Ectodermal cell (in vitro differentiated cells): ENCODE results near the gene FRG2.
"Not testable (repeated sequence)": the region's sequence is repeated elsewhere in the genome, so short reads cannot be mapped to it uniquely, and the experiment has no call there.

Experiments
- H3K27ac ChIP-seq: 2 replicates; pipeline ENCODE4 v1.7.0; 2013; ENCODE audit warnings: mild to moderate bottlenecking, low read depth, low read length; ENCODE audit not compliant: insufficient read depth, poor library complexity, severe bottlenecking
- H3K27me3 ChIP-seq: 2 replicates; pipeline ENCODE4 v1.7.0; 2013; ENCODE audit warnings: mild to moderate bottlenecking, low read length; ENCODE audit not compliant: insufficient read depth, control insufficient read depth, poor library complexity, severe bottlenecking
- H3K36me3 ChIP-seq: one replicate; pipeline ENCODE4 v1.7.0; 2013; ENCODE audit warnings: low read length; ENCODE audit not compliant: control insufficient read depth, insufficient read depth
- H3K4me1 ChIP-seq: one replicate; pipeline ENCODE4 v1.7.0; 2013; ENCODE audit warnings: low read length; ENCODE audit not compliant: control insufficient read depth, insufficient read depth
- H3K4me3 ChIP-seq: 2 replicates; pipeline ENCODE4 v1.7.0; 2013; ENCODE audit warnings: low read depth, low read length, control low read depth; ENCODE audit not compliant: insufficient read depth
- H3K9me3 ChIP-seq: 2 replicates; pipeline ENCODE4 v1.7.0; 2013; ENCODE audit warnings: mild to moderate bottlenecking, low read length, moderate library complexity; ENCODE audit not compliant: control insufficient read depth
- WGBS, 2 experiments: methylation state at CpG; one replicate each; pipeline ENCODE4 v1.1.7; 2013; ENCODE audit warnings: missing lambda C conversion rate in 2 of 2; 5-methylcytosine and 5-hydroxymethylcytosine counted together

FRG2 gene

DNA sequence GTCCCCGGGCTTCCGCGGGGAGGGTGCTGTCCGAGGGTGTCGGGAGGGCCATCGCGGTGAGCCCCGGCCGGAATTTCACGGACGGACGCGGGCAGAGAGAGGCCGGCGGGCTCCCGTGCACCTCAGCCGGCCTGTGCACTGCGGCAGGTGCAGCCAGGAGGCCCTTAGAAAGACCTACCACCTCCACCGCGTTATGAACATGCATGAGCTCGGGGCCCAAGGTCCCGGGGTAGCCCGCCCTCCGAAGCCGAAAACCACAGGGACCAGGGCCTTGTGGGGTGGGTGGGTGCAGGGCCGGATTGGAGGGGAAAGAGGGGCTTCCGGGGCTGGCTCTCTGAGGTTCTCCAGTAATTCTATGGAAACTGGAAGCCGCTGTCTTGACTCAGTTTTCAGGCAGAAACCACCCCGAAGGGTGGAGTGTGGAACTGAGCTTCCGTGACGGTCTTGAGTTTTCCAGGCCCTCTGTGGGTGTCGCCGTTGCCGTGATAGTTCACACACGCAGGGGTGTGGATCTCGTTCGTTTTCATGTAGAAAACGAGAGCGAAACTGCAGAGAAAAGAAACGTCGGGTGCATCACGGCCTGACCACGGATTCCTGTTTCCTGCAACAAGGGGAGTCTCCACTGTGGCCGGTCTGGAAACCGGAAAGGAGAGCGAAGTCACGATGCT is 4.3 kb downstream of the FRG2 start:
- not testable (repeated sequence) for H3K9me3 ChIP-seq, H3K36me3 ChIP-seq, H3K4me3 ChIP-seq, H3K27ac ChIP-seq, H3K4me1 ChIP-seq
- WGBS, 2 experiments, result 82 to 83% methylated on average over 31 to 32 of the region's 47 CpGs
- peaks cover 10% of the 10 kb centered on the region for H3K27me3 ChIP-seq

DNA sequence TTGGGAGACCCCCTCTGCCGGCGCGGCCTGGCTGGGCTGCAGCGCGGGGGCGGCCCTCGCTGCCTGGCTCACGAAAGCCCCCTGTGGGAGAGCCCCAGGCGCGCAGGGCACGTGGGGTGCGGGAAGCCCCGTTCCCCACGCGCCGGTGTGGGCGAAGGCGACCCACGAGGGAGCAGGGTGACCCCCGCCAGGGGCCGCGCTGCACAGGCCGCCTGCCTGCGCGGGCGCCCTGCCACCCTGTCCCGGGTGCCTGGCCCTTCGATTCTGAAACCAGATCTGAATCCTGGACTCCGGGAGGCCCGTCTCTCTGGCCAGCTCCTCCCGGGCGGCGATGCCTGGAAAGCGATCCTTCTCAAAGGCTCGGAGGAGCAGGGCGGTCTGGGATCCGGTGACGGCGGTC is 5.1 kb downstream of the FRG2 start:
- not testable (repeated sequence) for H3K9me3 ChIP-seq, H3K36me3 ChIP-seq, H3K27ac ChIP-seq, H3K4me3 ChIP-seq, H3K4me1 ChIP-seq
- 59 to 69% methylated on average over 25 to 28 of the region's 39 CpGs for WGBS, 2 experiments
- peaks cover 10% of the 10 kb centered on the region for H3K27me3 ChIP-seq

DNA sequence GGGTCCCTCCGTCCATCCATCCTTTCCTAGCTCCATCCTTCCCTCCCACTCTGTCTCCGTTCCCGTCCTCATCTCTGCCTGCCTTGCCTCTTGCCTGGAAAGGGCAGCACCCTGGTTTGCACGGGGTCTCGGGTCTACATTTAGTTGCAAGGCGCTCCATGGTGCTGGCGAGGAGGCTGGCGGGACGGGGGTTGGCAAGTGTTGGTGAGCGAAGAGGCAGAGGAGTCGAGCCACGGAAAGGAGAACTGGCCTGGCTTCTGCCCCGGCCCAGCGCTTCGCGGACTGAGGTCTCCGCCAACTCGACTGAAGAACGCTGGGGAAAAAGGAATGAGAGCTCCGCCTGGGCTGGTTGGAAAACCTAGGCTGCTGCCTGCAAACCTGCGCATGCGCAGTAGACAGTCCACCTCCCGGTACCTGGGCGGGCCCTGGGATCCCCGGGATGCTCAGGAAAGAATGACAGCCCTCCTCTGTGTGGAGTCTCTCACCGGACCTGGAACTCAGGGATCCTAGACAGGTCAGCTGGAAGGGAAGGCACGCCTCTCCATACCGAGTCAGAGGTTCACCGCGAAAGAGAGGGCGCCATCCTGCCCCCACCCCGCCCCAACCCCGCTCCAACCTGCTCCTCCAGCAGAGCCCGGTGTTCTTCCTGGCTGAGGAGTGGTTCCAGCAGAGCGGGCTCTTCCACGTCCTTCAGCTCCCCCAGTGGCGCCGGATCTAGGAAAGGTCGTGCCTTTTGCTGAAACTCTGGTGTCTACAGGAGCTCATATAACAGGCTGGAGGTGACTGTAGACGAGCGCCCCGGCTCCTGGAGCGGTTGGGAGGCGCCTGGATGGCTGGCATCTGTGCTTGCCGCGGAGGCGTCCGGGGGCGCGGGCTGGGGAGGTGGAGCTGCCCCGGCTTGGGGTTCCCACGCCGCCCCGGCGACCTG is 6.0 kb downstream of the FRG2 start:
- peaks cover 14% of the 10 kb centered on the region for H3K27me3 ChIP-seq
- no peaks in the 10 kb centered on the region for H3K4me1 ChIP-seq
- H3K27ac ChIP-seq, result no peak overlapping the region
- 80% methylated on average over 52 to 55 of the region's 55 CpGs for WGBS, 2 experiments
- no peaks in the 10 kb centered on the region for H3K36me3 ChIP-seq
- peaks cover 3% of the 10 kb centered on the region for H3K9me3 ChIP-seq
- no peak overlapping the region for H3K4me3 ChIP-seq

DNA sequence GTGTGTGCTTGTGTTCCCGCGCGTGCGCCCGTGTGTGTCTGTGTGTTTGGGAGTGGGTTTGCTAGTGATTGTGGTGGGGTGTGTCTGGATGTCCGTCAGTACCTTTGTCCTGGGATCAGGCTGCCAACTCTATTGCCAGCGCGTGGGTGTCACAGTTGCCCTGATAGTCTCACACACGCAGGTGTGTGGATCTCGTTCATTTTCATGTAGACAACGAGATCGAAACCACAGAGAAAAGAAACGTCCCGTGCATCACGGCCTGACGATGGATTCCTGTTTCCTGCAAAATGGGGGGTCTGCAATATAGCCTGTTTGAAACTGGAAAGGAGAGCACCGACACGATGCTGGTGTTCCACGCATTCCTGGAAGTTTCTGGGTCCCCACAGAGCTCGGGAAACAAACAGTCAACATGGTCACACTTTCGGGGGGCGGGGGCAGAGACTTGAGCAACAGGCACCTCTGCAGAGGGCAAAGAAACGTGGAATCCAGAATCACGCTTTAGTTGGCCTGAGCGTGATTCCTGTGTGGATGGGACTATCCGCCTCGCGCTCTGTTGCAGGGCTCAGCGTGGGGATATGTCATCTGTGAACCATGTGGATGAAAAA is 7.1 kb downstream of the FRG2 start:
- H3K4me1 ChIP-seq, H3K27ac ChIP-seq, H3K4me3 ChIP-seq, H3K9me3 ChIP-seq, H3K36me3 ChIP-seq: not testable (repeated sequence)
- peaks cover 25% of the 10 kb centered on the region for H3K27me3 ChIP-seq
- 82 to 85% methylated on average over 26 of the region's 29 CpGs for WGBS, 2 experiments

DNA sequence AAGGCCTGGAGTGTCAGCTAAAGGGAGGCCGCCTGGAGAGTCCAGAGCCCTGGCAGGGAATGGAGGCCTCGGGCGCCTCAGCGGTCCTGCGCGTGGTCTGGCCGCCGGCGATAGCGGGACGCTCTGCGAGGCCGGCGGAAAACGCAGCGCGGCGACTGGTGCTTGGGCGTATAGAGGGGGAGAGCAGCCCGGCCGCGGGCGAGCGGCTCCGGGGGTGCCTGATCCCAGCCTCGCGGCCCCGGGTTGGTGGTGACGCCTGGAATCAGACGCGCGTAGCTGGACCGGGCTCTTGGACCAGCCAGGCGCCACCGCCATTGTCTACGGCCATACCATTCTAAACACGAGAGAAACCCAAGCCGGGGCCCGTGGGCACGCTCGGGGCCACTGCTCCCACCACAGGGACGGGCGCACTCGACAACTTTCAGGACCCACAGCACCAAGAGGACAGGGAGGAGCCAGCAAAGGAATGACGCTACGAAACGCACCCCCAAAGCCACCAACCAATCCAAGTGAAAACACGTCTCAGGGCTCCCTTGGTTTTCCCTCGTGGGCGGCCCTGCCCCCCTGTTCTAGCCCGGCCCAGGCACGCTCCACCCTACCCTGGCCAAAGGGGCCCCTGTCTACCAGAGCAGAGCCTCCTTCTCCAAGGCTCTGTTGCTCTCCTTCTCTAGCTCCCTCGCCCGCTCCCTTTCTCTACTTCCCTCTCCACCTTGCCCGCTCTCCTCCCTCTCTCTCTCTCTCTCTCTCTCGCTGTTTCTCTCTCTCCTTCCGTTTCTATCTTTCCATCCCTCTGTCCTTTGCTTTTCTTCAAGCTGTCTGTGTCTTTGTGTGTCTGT is 7.8 kb downstream of the FRG2 start:
- Histone ChIP-seq H3K36me3 (no peaks in the 10 kb centered on the region), H3K4me1 (no peaks in the 10 kb centered on the region), H3K27me3 (peaks cover 25% of the 10 kb centered on the region), H3K4me3 (no peak overlapping the region), H3K27ac (no peak overlapping the region), H3K9me3 (peaks cover 6% of the 10 kb centered on the region)
- 87 to 88% methylated on average over 55 to 56 of the region's 57 CpGs for WGBS, 2 experiments

DNA sequence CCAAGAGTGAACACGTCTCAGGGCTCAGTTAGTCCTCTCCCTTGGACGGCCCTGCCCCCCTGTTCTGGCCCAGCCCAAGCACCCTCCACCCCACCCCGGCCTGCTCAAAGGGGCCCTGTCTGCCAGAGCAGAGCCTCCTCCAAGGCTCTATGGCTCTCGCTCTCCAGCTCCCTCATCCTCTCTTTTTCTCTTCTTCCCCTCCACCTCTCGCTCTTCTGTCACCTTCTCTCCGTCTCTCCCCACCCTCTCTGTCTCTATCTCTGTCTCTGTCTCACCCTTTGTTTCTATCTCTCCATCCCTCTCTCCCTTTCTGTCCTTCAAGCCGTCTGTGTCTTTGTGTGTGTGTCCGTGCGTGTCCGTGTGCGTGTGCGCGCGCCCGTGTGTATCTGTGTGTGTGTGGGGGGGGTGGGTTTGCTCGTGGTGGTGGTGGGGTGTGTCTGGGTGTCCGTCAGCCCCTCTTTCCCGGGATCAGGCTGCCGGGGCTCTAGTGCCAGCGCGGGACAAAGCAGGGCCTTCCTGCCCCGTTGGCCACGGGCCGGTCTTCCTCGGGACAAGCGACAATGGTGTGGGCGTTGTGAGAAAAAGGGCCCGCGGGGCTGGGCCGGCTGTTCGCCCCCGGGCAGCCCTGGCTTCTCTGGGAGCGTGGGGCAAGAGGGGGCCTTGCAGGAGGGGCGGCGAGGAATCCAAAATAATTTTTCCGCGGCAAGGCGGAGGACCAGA is 8.7 kb downstream of the FRG2 start:
- no peak overlapping the region for H3K27ac ChIP-seq
- no peaks in the 10 kb centered on the region for H3K36me3 ChIP-seq
- H3K4me3 ChIP-seq, result no peak overlapping the region
- WGBS, 2 experiments, result 80 to 83% methylated on average over 37 to 38 of the region's 38 CpGs
- peaks cover 25% of the 10 kb centered on the region for H3K27me3 ChIP-seq
- peaks cover 6% of the 10 kb centered on the region for H3K9me3 ChIP-seq
- H3K4me1 ChIP-seq, result no peaks in the 10 kb centered on the region

DNA sequence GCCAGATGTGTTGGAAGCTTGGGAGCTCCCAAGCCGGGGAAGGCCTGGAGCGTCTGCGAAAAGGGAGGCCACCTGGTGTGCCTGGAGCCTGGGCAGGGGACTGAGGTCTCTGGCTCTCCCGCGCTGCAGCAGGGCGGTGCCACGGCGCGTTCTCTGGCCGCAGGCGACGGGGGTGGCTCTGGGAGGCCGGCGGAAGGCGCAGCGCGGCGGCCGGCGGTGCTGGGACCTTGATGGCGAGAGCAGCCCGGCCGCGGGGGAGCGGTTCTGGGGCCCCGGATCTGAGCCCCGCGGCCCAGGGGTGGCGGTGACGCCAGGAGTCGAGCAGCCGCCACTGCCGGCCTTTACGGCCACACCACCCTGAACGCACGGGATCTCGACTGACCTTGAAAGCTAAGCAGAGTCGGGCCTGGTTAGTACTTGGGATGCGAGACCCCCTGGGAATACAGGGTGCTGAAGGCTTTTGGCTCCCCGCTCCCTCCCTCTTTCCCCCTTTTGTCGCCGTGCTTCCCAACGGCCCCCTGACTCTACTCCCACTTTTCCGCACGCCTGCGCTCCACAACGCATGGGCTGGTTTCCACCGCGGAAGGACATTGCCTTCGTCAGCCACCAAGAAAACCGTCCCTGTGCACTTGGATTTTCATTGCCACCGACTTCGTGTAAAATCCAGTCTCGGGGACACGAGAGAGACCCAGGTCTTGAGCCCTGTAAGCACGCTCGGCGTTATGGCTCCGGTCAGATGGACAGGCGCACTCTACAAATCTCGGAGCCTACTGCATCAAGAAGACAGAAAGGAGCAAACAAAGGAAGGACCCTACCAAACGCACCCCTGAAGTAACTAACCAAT is 9.5 kb downstream of the FRG2 start:
- H3K4me3 ChIP-seq, result no peak overlapping the region
- H3K4me1 ChIP-seq, result no peaks in the 10 kb centered on the region
- no peak overlapping the region for H3K27ac ChIP-seq
- peaks cover 6% of the 10 kb centered on the region for H3K9me3 ChIP-seq
- 85 to 90% methylated on average over 62 of the region's 62 CpGs for WGBS, 2 experiments
- H3K27me3 ChIP-seq, result peaks cover 25% of the 10 kb centered on the region
- no peaks in the 10 kb centered on the region for H3K36me3 ChIP-seq

DNA sequence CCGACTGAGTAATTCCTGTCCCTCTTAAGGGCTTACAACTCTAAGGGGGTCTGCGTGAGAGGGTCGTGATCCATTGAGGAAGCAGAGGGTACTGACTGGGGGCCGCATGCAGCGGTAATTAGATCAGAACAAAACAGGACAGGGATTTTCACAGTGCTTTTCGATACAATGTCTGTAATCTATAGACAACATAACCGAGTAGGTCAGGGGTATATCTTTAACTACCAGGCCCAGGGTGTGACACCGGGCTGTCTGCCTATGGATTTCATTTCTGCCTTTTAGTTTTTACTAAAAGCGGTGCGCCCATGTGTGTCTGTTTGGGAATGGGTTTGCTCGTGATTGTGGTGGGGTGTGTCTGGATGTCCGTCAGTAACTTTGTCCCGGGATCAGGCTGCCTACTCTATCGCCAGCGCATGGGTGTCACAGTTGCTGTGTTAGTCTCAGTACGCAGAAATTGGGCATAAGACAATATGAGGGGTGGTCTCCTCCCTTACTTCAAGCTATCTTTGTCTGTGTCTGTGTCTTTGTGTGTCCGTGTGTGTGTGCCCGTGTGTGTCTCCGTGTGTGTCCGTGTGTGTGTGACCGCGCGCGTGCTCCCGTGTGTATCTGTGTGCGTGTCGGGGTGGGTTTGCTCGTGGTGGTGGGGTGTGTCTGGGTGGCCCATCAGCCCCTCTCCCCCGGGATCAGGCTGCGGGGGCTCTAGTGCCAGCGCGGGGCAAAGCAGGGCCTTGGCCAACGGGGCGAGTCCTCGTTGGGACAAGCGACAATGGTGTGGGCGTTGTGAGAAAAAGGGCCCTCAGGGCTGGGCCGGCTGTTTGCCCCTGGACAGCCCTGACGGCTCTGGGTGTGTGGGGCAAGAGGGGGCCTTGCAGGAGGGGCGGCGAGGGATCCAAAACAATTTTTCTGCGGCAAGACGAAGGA is 10.4 kb downstream of the FRG2 start:
- H3K4me3 ChIP-seq, result no peak overlapping the region
- H3K9me3 ChIP-seq, result peaks cover 6% of the 10 kb centered on the region
- WGBS, 2 experiments, result 86 to 88% methylated on average over 43 of the region's 43 CpGs
- H3K27me3 ChIP-seq, result peaks cover 25% of the 10 kb centered on the region
- no peak overlapping the region for H3K27ac ChIP-seq
- H3K36me3 ChIP-seq, result no peaks in the 10 kb centered on the region
- H3K4me1 ChIP-seq, result no peaks in the 10 kb centered on the region
